Vagina (tissue), 2 donors: ENCODE results near the gene NOTCH2NLA.
"Not testable (repeated sequence)": the region's sequence is repeated elsewhere in the genome, so short reads cannot be mapped to it uniquely, and the experiment has no call there.

Experiments
- POLR2A ChIP-seq, 2 donors: fragments of 450-650 bp; IDR thresholded peaks; one replicate each; pipeline ENCODE4 v1.6.1; 2017; ENCODE audit warnings: antibody characterized with exemption in 2 of 2, mild to moderate bottlenecking in 2 of 2, moderate library complexity in 2 of 2
- POLR2AphosphoS5 ChIP-seq, 2 donors: sonication (generic); formaldehyde crosslinking; IDR thresholded peaks; one replicate each; pipeline ENCODE4 v1.9.0; 2017; ENCODE audit warnings: antibody characterized with exemption in 2 of 2, mild to moderate bottlenecking in 2 of 2, low read depth in 1 of 2; ENCODE audit not compliant: insufficient read depth in 1 of 2
- TF ChIP-seq, protein P1 (sequence below), 3 experiments: fragments of 450-650 bp in 2 of 3; fragments of 200-600 bp in 1 of 3; sonication (generic) in 1 of 3; IDR thresholded peaks; one replicate each; pipeline ENCODE4 v1.5.1; 2017 to 2019; ENCODE audit warnings: antibody characterized with exemption in 3 of 3, mild to moderate bottlenecking in 2 of 3, moderate library complexity in 2 of 3

DNA sequence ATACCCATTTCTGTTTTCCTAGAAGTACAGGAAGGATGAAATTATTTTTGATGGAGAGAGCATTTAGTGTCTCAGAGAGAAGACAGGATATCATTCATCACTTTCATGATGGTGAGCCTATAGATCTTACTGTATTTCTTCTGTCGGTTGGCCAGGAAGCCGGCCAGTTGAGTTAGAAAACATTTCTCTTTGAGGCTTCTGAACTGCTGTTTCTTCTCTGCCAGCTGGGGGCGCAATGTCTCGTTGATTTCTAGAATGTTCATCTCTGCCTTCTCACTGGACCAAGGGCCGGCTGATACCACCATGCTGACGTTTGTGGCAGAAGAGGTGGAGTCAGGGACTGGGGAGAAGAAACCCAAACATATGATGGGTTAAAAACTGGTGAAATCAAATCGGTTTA lies 84.4 kb downstream of the NOTCH2NLA start, which contains the start of gene NBPF10:
- TF ChIP-seq, protein P1, sequence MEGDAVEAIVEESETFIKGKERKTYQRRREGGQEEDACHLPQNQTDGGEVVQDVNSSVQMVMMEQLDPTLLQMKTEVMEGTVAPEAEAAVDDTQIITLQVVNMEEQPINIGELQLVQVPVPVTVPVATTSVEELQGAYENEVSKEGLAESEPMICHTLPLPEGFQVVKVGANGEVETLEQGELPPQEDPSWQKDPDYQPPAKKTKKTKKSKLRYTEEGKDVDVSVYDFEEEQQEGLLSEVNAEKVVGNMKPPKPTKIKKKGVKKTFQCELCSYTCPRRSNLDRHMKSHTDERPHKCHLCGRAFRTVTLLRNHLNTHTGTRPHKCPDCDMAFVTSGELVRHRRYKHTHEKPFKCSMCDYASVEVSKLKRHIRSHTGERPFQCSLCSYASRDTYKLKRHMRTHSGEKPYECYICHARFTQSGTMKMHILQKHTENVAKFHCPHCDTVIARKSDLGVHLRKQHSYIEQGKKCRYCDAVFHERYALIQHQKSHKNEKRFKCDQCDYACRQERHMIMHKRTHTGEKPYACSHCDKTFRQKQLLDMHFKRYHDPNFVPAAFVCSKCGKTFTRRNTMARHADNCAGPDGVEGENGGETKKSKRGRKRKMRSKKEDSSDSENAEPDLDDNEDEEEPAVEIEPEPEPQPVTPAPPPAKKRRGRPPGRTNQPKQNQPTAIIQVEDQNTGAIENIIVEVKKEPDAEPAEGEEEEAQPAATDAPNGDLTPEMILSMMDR (IDR thresholded peaks at IDR 0.05), result not testable (repeated sequence)
- TF ChIP-seq POLR2A (IDR thresholded peaks at IDR 0.05); POLR2AphosphoS5 (IDR thresholded peaks at IDR 0.05; ENCODE audit: insufficient read depth in 1 of 2, low read depth in 1 of 2): not testable (repeated sequence)
